ENCODE data around the gene SMC6. TPM values are rescaled to one million over a fixed set of nuclear protein-coding genes. Genes with fewer than 3 reads are reported as not detected.

SMC6 gene
- total and polyA plus RNA-seq, 8 donors, result 3.3 to 67.4 (median 13.4) TPM

DNA sequence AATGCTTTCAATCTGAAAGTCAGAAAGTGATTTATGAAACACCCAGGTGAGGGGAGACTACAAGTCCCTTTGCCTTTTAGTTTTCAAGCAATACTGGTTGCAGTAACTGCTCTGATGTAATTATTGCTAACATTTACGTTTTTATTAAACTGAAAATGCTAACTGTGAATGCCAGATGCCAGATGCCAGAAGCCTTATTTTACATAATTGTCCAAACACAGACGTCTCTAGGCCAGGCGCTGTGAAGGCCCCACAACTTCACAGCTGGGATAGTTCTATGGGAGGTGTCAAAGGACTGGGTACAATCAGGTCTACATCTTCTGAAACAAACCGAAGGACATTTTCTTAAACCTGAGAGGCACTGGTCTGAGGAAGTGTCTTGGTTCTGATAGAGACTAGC, 35.2 kb upstream of the SMC6 start:
- Histone ChIP-seq H3K4me1 (peaks cover 0 to 10% (median 2%) of the 10 kb centered on the region in 4 donors), H3K36me3 (no peaks in the 10 kb centered on the region), H3K27ac (no peak overlapping the region), H3K4me3 (no peak overlapping the region), H3K9me3 (no peaks in the 10 kb centered on the region), H3K27me3 (peaks cover 0 to 4% (median 0%) of the 10 kb centered on the region in 3 donors)
- DNase-seq, result no peak
- WGBS, 5 donors, result 69 to 78% (median 74%) methylated on average over 4 of the region's 4 CpGs
- intact Hi-C loops (cut with DNase I; ENCODE audit: low total_unique reads), result no loop called here
- TF ChIP-seq, protein P1, sequence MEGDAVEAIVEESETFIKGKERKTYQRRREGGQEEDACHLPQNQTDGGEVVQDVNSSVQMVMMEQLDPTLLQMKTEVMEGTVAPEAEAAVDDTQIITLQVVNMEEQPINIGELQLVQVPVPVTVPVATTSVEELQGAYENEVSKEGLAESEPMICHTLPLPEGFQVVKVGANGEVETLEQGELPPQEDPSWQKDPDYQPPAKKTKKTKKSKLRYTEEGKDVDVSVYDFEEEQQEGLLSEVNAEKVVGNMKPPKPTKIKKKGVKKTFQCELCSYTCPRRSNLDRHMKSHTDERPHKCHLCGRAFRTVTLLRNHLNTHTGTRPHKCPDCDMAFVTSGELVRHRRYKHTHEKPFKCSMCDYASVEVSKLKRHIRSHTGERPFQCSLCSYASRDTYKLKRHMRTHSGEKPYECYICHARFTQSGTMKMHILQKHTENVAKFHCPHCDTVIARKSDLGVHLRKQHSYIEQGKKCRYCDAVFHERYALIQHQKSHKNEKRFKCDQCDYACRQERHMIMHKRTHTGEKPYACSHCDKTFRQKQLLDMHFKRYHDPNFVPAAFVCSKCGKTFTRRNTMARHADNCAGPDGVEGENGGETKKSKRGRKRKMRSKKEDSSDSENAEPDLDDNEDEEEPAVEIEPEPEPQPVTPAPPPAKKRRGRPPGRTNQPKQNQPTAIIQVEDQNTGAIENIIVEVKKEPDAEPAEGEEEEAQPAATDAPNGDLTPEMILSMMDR (IDR thresholded peaks at IDR 0.05), result no peak
- TF ChIP-seq EP300 (IDR thresholded peaks at IDR 0.05) (no peak), POLR2AphosphoS5 (IDR thresholded peaks at IDR 0.05) (no peak), POLR2A (IDR thresholded peaks at IDR 0.05) (no peak)

DNA sequence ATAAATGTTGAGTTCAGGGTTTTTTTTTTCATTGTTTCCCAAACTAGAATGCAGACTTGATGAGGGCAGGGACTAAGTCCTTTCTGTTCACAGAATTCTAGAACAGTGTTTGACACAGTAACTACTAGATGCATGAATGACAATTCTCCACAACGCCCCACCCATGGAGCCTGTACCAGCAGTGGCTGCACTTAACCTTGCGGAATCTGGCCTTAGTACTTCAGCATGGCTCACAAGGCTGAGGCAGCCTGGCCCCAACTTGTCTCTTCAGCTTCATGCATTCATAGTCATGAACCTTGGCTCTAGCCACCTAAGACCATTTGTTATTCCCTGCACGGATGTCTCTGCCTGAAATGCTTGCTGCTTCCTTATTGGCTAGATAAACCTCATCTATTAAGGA, 33.1 kb upstream of the SMC6 start:
- peaks cover 0 to 4% (median 0%) of the 10 kb centered on the region in 3 donors for H3K27me3 ChIP-seq
- no peaks in the 10 kb centered on the region for H3K9me3 ChIP-seq
- WGBS, 5 donors, result 74 to 89% (median 83%) methylated on average over 3 of the region's 3 CpGs
- H3K36me3 ChIP-seq, result peaks cover 0 to 9% (median 0%) of the 10 kb centered on the region in 4 donors
- intact Hi-C loops (cut with DNase I; ENCODE audit: low total_unique reads), result no loop called here
- H3K4me1 ChIP-seq, result peaks cover 0 to 9% (median 2%) of the 10 kb centered on the region in 4 donors
- no peak overlapping the region for H3K27ac ChIP-seq
- no peak for DNase-seq
- TF ChIP-seq, protein P1 (IDR thresholded peaks at IDR 0.05), result no peak
- TF ChIP-seq POLR2AphosphoS5 (IDR thresholded peaks at IDR 0.05) (no peak), EP300 (IDR thresholded peaks at IDR 0.05) (no peak), POLR2A (IDR thresholded peaks at IDR 0.05) (no peak)
- H3K4me3 ChIP-seq, result no peak overlapping the region

DNA sequence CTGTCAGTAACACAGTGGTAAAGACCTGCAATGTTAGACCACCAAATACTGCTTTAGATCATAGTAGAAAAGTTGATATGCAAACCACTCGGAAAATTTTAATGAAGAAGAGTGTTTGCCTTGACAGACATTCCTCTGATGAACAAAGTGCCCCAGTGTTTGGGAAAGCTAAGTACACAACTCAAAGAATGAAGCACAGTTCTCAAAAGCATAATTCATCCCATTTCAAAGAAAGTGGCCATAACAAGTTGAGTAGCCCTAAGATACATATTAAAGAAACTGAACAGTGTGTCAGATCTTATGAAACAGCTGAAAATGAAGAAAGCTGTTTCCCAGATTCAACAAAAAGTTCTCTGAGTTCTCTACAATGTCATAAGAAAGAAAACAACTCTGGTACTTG, 27.9 kb upstream of the SMC6 start:
- 86 to 95% (median 91%) methylated on average over 1 of the region's 1 CpG for WGBS, 5 donors
- intact Hi-C loops (cut with DNase I; ENCODE audit: low total_unique reads), result no loop called here
- Histone ChIP-seq H3K9me3 (no peaks in the 10 kb centered on the region), H3K4me3 (no peak overlapping the region), H3K27ac (no peak overlapping the region), H3K36me3 (peaks cover 0 to 28% (median 18%) of the 10 kb centered on the region in 4 donors), H3K27me3 (no peaks in the 10 kb centered on the region), H3K4me1 (no peaks in the 10 kb centered on the region)
- TF ChIP-seq, protein P1 (IDR thresholded peaks at IDR 0.05), result no peak
- TF ChIP-seq EP300 (IDR thresholded peaks at IDR 0.05) (no peak), POLR2A (IDR thresholded peaks at IDR 0.05) (no peak)
- no peak for DNase-seq

DNA sequence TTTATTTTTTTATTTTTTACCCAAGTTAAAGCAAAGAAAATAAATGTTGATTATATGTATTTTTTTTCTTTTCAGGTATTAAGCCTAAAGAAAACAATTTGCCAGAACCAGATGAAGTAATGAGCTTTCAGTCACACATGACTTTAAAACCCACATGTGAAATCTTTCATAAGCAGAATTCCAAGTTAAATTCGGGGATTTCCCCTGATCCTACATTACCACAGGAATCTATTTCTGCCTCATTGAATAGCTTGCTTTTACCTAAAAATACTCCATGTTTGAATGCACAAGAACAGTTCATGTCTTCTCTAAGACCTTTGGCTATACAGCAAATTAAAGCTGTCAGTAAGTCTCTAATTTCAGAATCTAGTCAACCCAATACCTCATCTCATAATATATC, 26.9 kb upstream of the SMC6 start:
- Histone ChIP-seq H3K36me3 (peaks cover 0 to 33% (median 18%) of the 10 kb centered on the region in 4 donors), H3K9me3 (no peaks in the 10 kb centered on the region), H3K4me1 (no peaks in the 10 kb centered on the region), H3K27me3 (no peaks in the 10 kb centered on the region), H3K4me3 (no peak overlapping the region), H3K27ac (no peak overlapping the region)
- no peak for TF ChIP-seq POLR2A (IDR thresholded peaks at IDR 0.05)
- TF ChIP-seq, protein P1 (IDR thresholded peaks at IDR 0.05), result no peak
- no peak for TF ChIP-seq POLR2AphosphoS5 (IDR thresholded peaks at IDR 0.05)
- TF ChIP-seq EP300 (IDR thresholded peaks at IDR 0.05), result no peak
- DNase-seq, result no peak
- 94 to 100% (median 97%) methylated on average over 1 of the region's 1 CpG for WGBS, 5 donors
- intact Hi-C loops (cut with DNase I; ENCODE audit: low total_unique reads), result no loop called here
